GM23338 (cell line): ENCODE measurements around the gene WDR38. TPM values are rescaled to one million over a fixed set of nuclear protein-coding genes. Genes with fewer than 3 reads are reported as not detected.
A peak's percentile ranks its signal among the peaks of the same experiment; 100 is the strongest.

Source experiments
- ATAC-seq: fragments of 200-7000 bp; cut with Tn5 transposase; 3 replicates; pipeline ENCODE4 v1.9.1; 2020
- DNase-seq: peaks from one replicate; pipeline ENCODE4 v3.0.0-alpha.2; 2015; ENCODE audit warnings: low spot score
- H2AFZ ChIP-seq: fragments of 200-600 bp; sonication (generic); 2 replicates; pipeline ENCODE4 v1.8.0; 2016; ENCODE audit warnings: antibody characterized with exemption, mild to moderate bottlenecking, moderate library complexity
- H3F3A ChIP-seq: fragments of 200-600 bp; sonication (generic); replicated peaks from 2 replicates; pipeline ENCODE4 v1.8.0; 2017; ENCODE audit warnings: antibody characterized with exemption, mixed run types, low read depth
- H3K27ac ChIP-seq: fragments of 200-600 bp; sonication (generic); 2 replicates; pipeline ENCODE4 v1.6.1; 2016; ENCODE audit warnings: low read depth
- H3K27me3 ChIP-seq: fragments of 200-600 bp; sonication (generic); 2 replicates; pipeline ENCODE4 v1.8.0; 2016; ENCODE audit warnings: mild to moderate bottlenecking, mixed run types, moderate library complexity; ENCODE audit not compliant: insufficient read depth
- H3K36me3 ChIP-seq: fragments of 200-600 bp; sonication (generic); 2 replicates; pipeline ENCODE4 v1.8.0; 2016; ENCODE audit warnings: mild to moderate bottlenecking; ENCODE audit not compliant: insufficient read depth
- H3K4me1 ChIP-seq: fragments of 200-600 bp; sonication (generic); 2 replicates; pipeline ENCODE4 v1.8.0; 2016; ENCODE audit warnings: mild to moderate bottlenecking, moderate library complexity; ENCODE audit not compliant: insufficient read depth
- H3K4me2 ChIP-seq: fragments of 200-600 bp; sonication (generic); 2 replicates; pipeline ENCODE4 v1.7.1; 2017; ENCODE audit warnings: mixed run types
- H3K4me3 ChIP-seq: fragments of 200-600 bp; sonication (generic); 2 replicates; pipeline ENCODE4 v1.6.1; 2016; ENCODE audit warnings: mixed run types
- H3K79me2 ChIP-seq: fragments of 200-600 bp; sonication (generic); replicated peaks from 2 replicates; pipeline ENCODE4 v1.8.0; 2017; ENCODE audit warnings: mild to moderate bottlenecking; ENCODE audit not compliant: insufficient read depth
- H3K9me2 ChIP-seq: fragments of 200-600 bp; sonication (generic); 2 replicates; pipeline ENCODE4 v1.8.0; 2017; ENCODE audit not compliant: insufficient read depth
- H4K20me1 ChIP-seq: fragments of 200-600 bp; sonication (generic); replicated peaks from 2 replicates; pipeline ENCODE4 v1.8.0; 2017; ENCODE audit warnings: mild to moderate bottlenecking; ENCODE audit not compliant: insufficient read depth
- H3K27ac Mint-ChIP-seq: 2 replicates; pipeline ENCODE4 v1.8.0; 2020; ENCODE audit warnings: inconsistent platforms, mild to moderate bottlenecking, moderate library complexity, mixed read lengths
- H3K27me3 Mint-ChIP-seq: 3 replicates; pipeline ENCODE4 v1.8.0; 2022; ENCODE audit warnings: low read depth, mild to moderate bottlenecking, moderate library complexity, mixed read lengths, inconsistent platforms; ENCODE audit not compliant: insufficient read depth, poor library complexity
- H3K36me3 Mint-ChIP-seq: 3 replicates; pipeline ENCODE4 v1.8.0; 2021; ENCODE audit warnings: low read depth, mild to moderate bottlenecking, inconsistent platforms, moderate library complexity, mixed read lengths
- H3K4me1 Mint-ChIP-seq: 3 replicates; pipeline ENCODE4 v1.8.0; 2020; ENCODE audit warnings: mild to moderate bottlenecking, inconsistent platforms, mixed read lengths
- H3K4me3 Mint-ChIP-seq: 3 replicates; pipeline ENCODE4 v1.8.0; 2021; ENCODE audit warnings: moderate library complexity, mild to moderate bottlenecking, inconsistent platforms, mixed read lengths
- H3K9me3 Mint-ChIP-seq: 3 replicates; pipeline ENCODE4 v1.8.0; 2020; ENCODE audit warnings: moderate library complexity, mild to moderate bottlenecking, inconsistent platforms, mixed read lengths
- CREB1 ChIP-seq: fragments of 250-450 bp; sonication (Bioruptor Pico); IDR thresholded peaks from 2 replicates; pipeline ENCODE4 v1.5.0; 2020; ENCODE audit warnings: low read depth, mild to moderate bottlenecking, moderate library complexity
- CTCF ChIP-seq, 2 experiments: fragments of 200-600 bp in 1 of 2; sonication (generic) in 1 of 2; conservative IDR thresholded peaks; 2 replicates each; pipeline versions ENCODE4 v1.5.1 to v1.6.1; 2016 to 2017; ENCODE audit warnings: antibody characterized with exemption in 2 of 2, low read depth in 2 of 2, mild to moderate bottlenecking in 2 of 2, moderate library complexity in 1 of 2
- EZH2phosphoT487 ChIP-seq: fragments of 200-600 bp; sonication (generic); IDR thresholded peaks from one replicate; pipeline ENCODE4 v1.8.1; 2018; ENCODE audit warnings: antibody characterized with exemption; ENCODE audit not compliant: unreplicated experiment
- JUNB ChIP-seq: IDR thresholded peaks from one replicate; pipeline ENCODE4 v1.6.1; 2016; ENCODE audit warnings: antibody characterized with exemption; ENCODE audit not compliant: unreplicated experiment
- NANOG ChIP-seq: IDR thresholded peaks from 2 replicates; pipeline ENCODE4 v1.6.1; 2016; ENCODE audit warnings: antibody characterized with exemption, borderline replicate concordance
- REST ChIP-seq: IDR thresholded peaks from one replicate; pipeline ENCODE4 v1.6.1; 2018; ENCODE audit warnings: antibody characterized with exemption; ENCODE audit not compliant: unreplicated experiment
- ZNF114 ChIP-seq: fragments of 250-450 bp; sonication (Bioruptor Pico); IDR thresholded peaks from 2 replicates; pipeline ENCODE4 v1.5.0; 2020; ENCODE audit warnings: mild to moderate bottlenecking, moderate library complexity
- polyA plus RNA-seq: library from polyadenylated mRNA; unstranded; fragments of >200 nt; fragmentation: Nextera tagmentation; extraction: Ambion mirVana; gene quantifications from 2 replicates; pipeline ENCODE4 v1.2.1, GENCODE V29; 2016
- total RNA-seq: library from RNA; depleted of rRNA; stranded (reverse); fragments of >200 nt; shearing (Covaris generic); gene quantifications from 2 replicates; pipeline ENCODE4 v1.2.3, GENCODE V29; 2014

The WDR38 gene
- total and polyA plus RNA-seq, 2 experiments from 2014 or later = not detected

GRCh38 chr9:124815601-124816000, 37.7 kb upstream of the WDR38 start:
- Mint-ChIP-seq H3K9me3 (no peaks in the 10 kb centered on the region), H3K4me3 (no peak overlapping the region), H3K27me3 (peaks cover 15% of the 10 kb centered on the region), H3K27ac (no peak overlapping the region), H3K36me3 (no peaks in the 10 kb centered on the region), H3K4me1 (peaks cover 24% of the 10 kb centered on the region)
- no peak for DNase-seq
- Histone ChIP-seq H3K4me2 (no peak overlapping the region), H3K79me2 (no peaks in the 10 kb centered on the region), H3F3A (0 out of 2 replicates have a peak, but pooled peaks cover 4% of the 10 kb centered on the region), H3K9me2 (no peaks in the 10 kb centered on the region), H3K27me3 (no peaks in the 10 kb centered on the region), H2AFZ (no peak overlapping the region), H3K4me3 (no peak overlapping the region), H3K36me3 (no peaks in the 10 kb centered on the region), H3K27ac (no peak overlapping the region), H4K20me1 (no peaks in the 10 kb centered on the region), H3K4me1 (peaks cover 14% of the 10 kb centered on the region)
- no peak for TF ChIP-seq NANOG
- ATAC-seq = no peak

- H3K27ac Mint-ChIP-seq = no peak overlapping the region
Measured at GRCh38 chr9:124818431-124819281, 34.6 kb upstream of the WDR38 start.

More at GRCh38 chr9:124818431-124819281, 34.6 kb upstream of the WDR38 start:
- Histone ChIP-seq H2AFZ (peak overlapping the region; percentile 96), H3K36me3 (no peaks in the 10 kb centered on the region), H3K27me3 (no peaks in the 10 kb centered on the region), H3K4me3 (no peak overlapping the region), H3K4me1 (no peaks in the 10 kb centered on the region), H4K20me1 (no peaks in the 10 kb centered on the region), H3F3A (no peaks in the 10 kb centered on the region), H3K79me2 (no peaks in the 10 kb centered on the region), H3K27ac (no peak overlapping the region), H3K9me2 (no peaks in the 10 kb centered on the region), H3K4me2 (no peak overlapping the region)
- Mint-ChIP-seq H3K4me3 (no peak overlapping the region), H3K27me3 (peaks cover 10% of the 10 kb centered on the region), H3K9me3 (no peaks in the 10 kb centered on the region), H3K4me1 (peaks cover 4% of the 10 kb centered on the region; the same call in 2 of the 3 replicates), H3K36me3 (no peaks in the 10 kb centered on the region)
- DNase-seq (peak; percentile 75), ATAC-seq (peak; percentile 95)
- no peak for TF ChIP-seq NANOG
- TF ChIP-seq REST = no peak
- TF ChIP-seq JUNB = no peak
- no peak for TF ChIP-seq CREB1 (CRISPR knock-in tag)
- TF ChIP-seq CTCF (conservative IDR thresholded peaks at IDR 0.05; ENCODE audit: low read depth in 2 of 2) = peak; percentile 15 to 26; a peak in 3 of 4 replicates
- no peak for TF ChIP-seq ZNF114 (CRISPR knock-in tag)
- no peak for TF ChIP-seq EZH2phosphoT487
